IPS-18c (cell line): ENCODE results near the gene KLRB1.
"Not testable (repeated sequence)": the region's sequence is repeated elsewhere in the genome, so short reads cannot be mapped to it uniquely, and the experiment has no call there.

Experiments
- H3K4me3 ChIP-seq: 2 replicates; pipeline ENCODE4 v1.7.0; 2013; ENCODE audit warnings: low read depth, mild to moderate bottlenecking, low read length, moderate library complexity; ENCODE audit not compliant: insufficient read depth
- H3K9me3 ChIP-seq: one replicate; pipeline ENCODE4 v1.6.1; 2013; ENCODE audit warnings: mild to moderate bottlenecking, low read length, moderate library complexity; ENCODE audit not compliant: control insufficient read depth, insufficient read depth

Gene KLRB1

GRCh38 chr12:9588749-9589148 lies 19.0 kb downstream of the KLRB1 start:
- Histone ChIP-seq H3K9me3 (no peaks in the 10 kb centered on the region), H3K4me3 (no peak overlapping the region)

- H3K4me3 ChIP-seq = no peak overlapping the region
- no peaks in the 10 kb centered on the region for H3K9me3 ChIP-seq
Observed at GRCh38 chr12:9587987-9588600, 19.6 kb downstream of the KLRB1 start.

GRCh38 chr12:9577729-9578128 lies 30.0 kb downstream of the KLRB1 start:
- not testable (repeated sequence) for H3K9me3 ChIP-seq, H3K4me3 ChIP-seq

- not testable (repeated sequence) for H3K9me3 ChIP-seq, H3K4me3 ChIP-seq
Observed at GRCh38 chr12:9567151-9567550, 40.6 kb downstream of the KLRB1 start.

GRCh38 chr12:9566113-9566512 lies 41.6 kb downstream of the KLRB1 start:
- not testable (repeated sequence) for H3K4me3 ChIP-seq, H3K9me3 ChIP-seq

- H3K9me3 ChIP-seq = not testable (repeated sequence)
Observed at GRCh38 chr12:9564418-9564817, 43.3 kb downstream of the KLRB1 start.

GRCh38 chr12:9562841-9563453 lies 44.8 kb downstream of the KLRB1 start:
- H3K9me3 ChIP-seq, H3K4me3 ChIP-seq: not testable (repeated sequence)

More at GRCh38 chr12:9564418-9564817, 43.3 kb downstream of the KLRB1 start:
- not testable (repeated sequence) for H3K4me3 ChIP-seq

GRCh38 chr12:9545489-9545888 lies 62.2 kb downstream of the KLRB1 start:
- H3K4me3 ChIP-seq, H3K9me3 ChIP-seq: not testable (repeated sequence)
